Stimulated activated memory B cell treated with anti-CD40 and anti-IgM and Interleukin-4, amounts not matched to agents 10 μg/mL and 1 μg/mL and 100 μg/mL, for 72 hours (primary cell): Measurements from ENCODE around the gene KIR2DL4.
A peak's percentile ranks its signal among the peaks of the same experiment; 100 is the strongest.
"Not testable (repeated sequence)": the region's sequence is repeated elsewhere in the genome, so short reads cannot be mapped to it uniquely, and the experiment has no call there.

Experiments
- ATAC-seq: fragments of 150-1000 bp; cut with Tn5 transposase; 2 replicates; pipeline ENCODE4 v1.10.0; 2021
- H3K27ac Mint-ChIP-seq: one replicate; pipeline ENCODE4 v1.8.0; 2022; ENCODE audit warnings: mild to moderate bottlenecking, mixed read lengths
- H3K27me3 Mint-ChIP-seq: one replicate; pipeline ENCODE4 v1.8.0; 2022; ENCODE audit warnings: mixed read lengths
- H3K36me3 Mint-ChIP-seq: one replicate; pipeline ENCODE4 v1.8.0; 2022; ENCODE audit warnings: mixed read lengths
- H3K4me1 Mint-ChIP-seq: one replicate; pipeline ENCODE4 v1.8.0; 2022; ENCODE audit warnings: mixed read lengths
- H3K4me3 Mint-ChIP-seq: one replicate; pipeline ENCODE4 v1.8.0; 2022; ENCODE audit warnings: mild to moderate bottlenecking, moderate library complexity, mixed read lengths
- H3K9me3 Mint-ChIP-seq: one replicate; pipeline ENCODE4 v1.8.0; 2022; ENCODE audit warnings: mixed read lengths

The KIR2DL4 gene

DNA sequence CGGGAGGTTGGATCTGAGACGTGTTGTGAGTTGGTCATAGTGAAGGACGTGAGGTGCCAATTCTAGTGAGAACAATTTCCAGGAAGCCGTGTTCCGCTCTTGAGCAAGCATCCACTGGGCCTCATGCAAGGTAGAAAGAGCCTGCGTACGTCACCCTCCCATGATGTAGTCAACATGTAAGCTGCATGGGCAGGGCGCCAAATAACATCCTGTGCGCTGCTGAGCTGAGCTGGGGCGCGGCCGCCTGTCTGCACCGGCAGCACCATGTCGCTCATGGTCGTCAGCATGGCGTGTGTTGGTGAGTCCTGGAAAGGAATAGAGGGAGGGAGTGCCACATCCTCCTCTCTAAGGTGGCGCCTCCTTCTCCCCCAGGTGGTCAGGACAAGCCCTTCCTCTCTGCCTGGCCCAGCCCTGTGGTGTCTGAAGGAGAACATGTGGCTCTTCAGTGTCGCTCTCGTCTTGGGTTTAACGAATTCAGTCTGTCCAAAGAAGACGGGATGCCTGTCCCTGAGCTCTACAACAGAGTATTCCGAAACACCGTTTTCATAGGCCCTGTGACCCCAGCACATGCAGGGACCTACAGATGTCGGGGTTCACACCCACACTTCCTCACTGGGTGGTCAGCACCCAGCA lies 17.2 kb upstream of the KIR2DL4 start:
- not testable (repeated sequence) for H3K36me3 Mint-ChIP-seq, H3K4me1 Mint-ChIP-seq, H3K9me3 Mint-ChIP-seq, ATAC-seq, H3K27ac Mint-ChIP-seq, H3K4me3 Mint-ChIP-seq
- peaks cover 67% of the 10 kb centered on the region for H3K27me3 Mint-ChIP-seq

DNA sequence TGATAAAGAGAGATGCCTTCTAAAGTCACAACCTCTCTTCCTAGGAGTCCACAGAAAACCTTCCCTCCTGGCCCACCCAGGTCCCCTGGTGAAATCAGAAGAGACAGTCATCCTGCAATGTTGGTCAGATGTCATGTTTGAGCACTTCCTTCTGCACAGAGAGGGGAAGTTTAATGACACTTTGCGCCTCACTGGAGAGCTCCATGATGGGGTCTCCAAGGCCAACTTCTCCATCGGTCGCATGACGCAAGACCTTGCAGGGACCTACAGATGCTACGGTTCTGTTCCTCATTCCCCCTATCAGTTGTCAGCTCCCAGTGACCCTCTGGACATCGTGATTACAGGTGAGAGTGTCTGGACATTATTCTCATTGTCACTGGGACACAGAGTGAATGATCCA lies 15.3 kb upstream of the KIR2DL4 start:
- H3K4me1 Mint-ChIP-seq, H3K27ac Mint-ChIP-seq, H3K9me3 Mint-ChIP-seq, H3K36me3 Mint-ChIP-seq, ATAC-seq, H3K4me3 Mint-ChIP-seq: not testable (repeated sequence)
- peaks cover 49% of the 10 kb centered on the region for H3K27me3 Mint-ChIP-seq

DNA sequence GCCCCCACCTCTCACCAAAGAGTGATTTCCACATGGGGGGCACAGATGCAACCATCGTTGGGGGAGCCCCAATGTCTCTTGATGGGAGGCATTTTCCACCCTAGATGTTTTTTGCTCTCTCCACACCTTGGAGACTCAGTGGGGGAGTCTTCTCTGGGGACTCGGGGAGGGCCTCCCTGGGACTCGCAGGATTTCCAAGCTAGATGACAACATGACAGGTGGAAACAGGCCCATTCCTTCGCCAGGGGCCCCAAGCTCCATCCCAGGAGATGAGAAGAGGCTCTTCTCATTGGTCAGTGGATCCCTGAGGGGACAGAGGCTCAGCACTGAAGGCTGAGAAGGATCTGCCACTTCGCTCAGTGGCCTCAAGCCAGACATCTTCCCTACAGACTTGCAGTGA lies 12.7 kb upstream of the KIR2DL4 start:
- Mint-ChIP-seq H3K27ac (no peak overlapping the region), H3K36me3 (no peaks in the 10 kb centered on the region), H3K27me3 (peaks cover 40% of the 10 kb centered on the region), H3K9me3 (peaks cover 8% of the 10 kb centered on the region), H3K4me3 (no peak overlapping the region), H3K4me1 (peaks cover 11% of the 10 kb centered on the region)
- ATAC-seq: no peak

DNA sequence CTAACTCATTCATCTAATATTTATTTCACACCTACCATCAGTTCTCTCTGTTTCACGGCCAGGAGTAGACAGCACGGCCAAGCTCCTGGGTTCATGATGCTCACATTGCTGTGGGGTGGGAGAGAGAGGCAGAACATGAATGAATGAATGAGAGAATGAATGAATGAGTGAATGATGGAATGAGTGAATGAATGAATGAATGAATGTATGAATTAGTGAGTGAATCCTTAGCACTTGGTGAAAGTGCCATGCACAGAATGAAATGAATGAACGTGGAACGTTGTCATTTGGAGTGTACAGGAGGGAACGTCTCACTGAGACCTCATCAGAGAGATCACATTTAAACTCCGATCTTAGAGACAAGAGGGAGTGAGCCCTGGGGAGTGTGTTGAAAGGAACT lies 11.9 kb upstream of the KIR2DL4 start:
- H3K9me3 Mint-ChIP-seq: peaks cover 11% of the 10 kb centered on the region
- H3K36me3 Mint-ChIP-seq: no peaks in the 10 kb centered on the region
- ATAC-seq: no peak
- H3K27ac Mint-ChIP-seq: no peak overlapping the region
- no peak overlapping the region for H3K4me3 Mint-ChIP-seq
- peaks cover 11% of the 10 kb centered on the region for H3K4me1 Mint-ChIP-seq
- H3K27me3 Mint-ChIP-seq: peaks cover 40% of the 10 kb centered on the region

DNA sequence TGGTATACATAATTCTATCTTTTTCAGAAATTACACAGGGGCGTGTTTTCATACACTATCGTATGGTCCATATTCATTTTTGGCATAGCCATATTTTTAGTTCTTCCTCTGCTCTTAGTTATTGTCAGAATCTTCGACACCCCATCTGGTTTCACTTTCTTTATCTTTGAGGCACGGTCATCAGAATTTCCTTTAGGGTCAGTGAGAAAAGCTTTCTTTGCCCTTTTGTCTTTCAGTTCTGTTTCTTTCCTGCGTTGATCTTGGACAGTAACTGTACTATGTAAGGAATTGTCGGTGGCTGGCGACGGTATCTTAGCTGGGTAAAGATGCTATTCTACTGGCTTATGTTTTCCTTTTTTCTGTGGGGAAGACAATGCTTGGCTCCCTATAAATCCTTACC lies 10.6 kb upstream of the KIR2DL4 start:
- peak overlapping the region; percentile 61 for H3K4me3 Mint-ChIP-seq
- ATAC-seq: no peak
- H3K36me3 Mint-ChIP-seq: no peaks in the 10 kb centered on the region
- peak overlapping the region; percentile 62 for H3K27ac Mint-ChIP-seq
- peaks cover 11% of the 10 kb centered on the region for H3K9me3 Mint-ChIP-seq
- H3K27me3 Mint-ChIP-seq: peaks cover 44% of the 10 kb centered on the region
- H3K4me1 Mint-ChIP-seq: peaks cover 11% of the 10 kb centered on the region

DNA sequence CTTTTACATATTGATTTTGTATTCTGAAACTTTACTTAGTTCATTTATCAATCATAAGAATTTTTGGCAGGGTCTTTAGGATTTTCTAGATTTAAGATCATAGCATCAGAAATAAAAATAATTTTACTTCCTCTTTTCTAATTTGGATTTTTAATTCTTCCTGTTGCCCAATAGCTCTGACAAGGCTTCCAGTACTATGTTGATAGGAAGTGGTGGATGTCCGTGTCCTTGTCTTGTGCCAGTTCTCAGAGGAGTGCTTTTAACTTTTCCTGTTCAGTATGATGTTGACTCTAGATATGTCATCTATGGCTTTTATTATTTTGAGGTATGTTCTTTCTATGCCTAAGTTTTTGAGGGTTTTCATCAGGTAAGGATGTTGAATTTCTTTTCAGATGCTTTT lies 7.7 kb upstream of the KIR2DL4 start:
- Mint-ChIP-seq H3K4me3 (no peak overlapping the region), H3K36me3 (no peaks in the 10 kb centered on the region), H3K4me1 (peaks cover 11% of the 10 kb centered on the region), H3K27me3 (peaks cover 47% of the 10 kb centered on the region), H3K27ac (no peak overlapping the region), H3K9me3 (peaks cover 10% of the 10 kb centered on the region)
- no peak for ATAC-seq

DNA sequence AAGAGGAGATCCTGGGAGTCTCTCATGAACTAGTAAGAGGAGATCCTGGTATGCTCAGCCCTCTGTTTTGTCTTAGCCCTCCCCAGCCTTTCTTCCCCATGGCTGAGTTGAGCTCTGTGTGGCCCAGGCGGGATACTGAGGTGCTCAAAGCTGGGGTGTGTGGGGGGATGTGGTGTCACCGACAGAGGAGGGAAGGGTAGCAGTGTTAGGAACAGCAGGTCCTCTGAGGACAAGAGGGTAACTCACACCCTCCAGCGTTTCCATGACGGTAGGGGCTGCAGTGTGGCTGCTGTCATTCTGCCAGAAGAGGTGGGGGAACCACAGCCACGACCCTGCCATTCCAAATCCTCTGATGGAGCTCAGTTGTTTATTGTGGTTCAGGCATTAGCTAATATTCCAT lies 691 bp downstream of the KIR2DL4 start:
- H3K27me3 Mint-ChIP-seq: peaks cover 39% of the 10 kb centered on the region
- H3K4me1 Mint-ChIP-seq: no peaks in the 10 kb centered on the region
- no peak overlapping the region for H3K4me3 Mint-ChIP-seq
- ATAC-seq: peak; percentile 31
- H3K27ac Mint-ChIP-seq: no peak overlapping the region
- H3K36me3 Mint-ChIP-seq: no peaks in the 10 kb centered on the region
- H3K9me3 Mint-ChIP-seq: peaks cover 13% of the 10 kb centered on the region

DNA sequence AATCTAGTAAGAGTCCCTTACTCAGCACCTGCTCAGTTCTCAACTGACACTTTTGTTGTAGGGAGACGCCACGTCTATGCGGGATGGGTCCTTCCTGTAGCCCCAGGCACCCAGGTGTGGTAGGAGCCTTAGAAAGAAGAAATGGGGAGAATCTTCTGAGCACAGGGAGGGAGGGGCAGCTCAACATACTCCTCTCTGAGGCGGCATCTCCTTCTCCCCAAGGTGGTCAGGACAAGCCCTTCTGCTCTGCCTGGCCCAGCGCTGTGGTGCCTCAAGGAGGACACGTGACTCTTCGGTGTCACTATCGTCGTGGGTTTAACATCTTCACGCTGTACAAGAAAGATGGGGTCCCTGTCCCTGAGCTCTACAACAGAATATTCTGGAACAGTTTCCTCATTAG lies 1.2 kb downstream of the KIR2DL4 start:
- no peak overlapping the region for H3K4me3 Mint-ChIP-seq
- no peaks in the 10 kb centered on the region for H3K36me3 Mint-ChIP-seq
- peaks cover 12% of the 10 kb centered on the region for H3K9me3 Mint-ChIP-seq
- no peak for ATAC-seq
- peaks cover 39% of the 10 kb centered on the region for H3K27me3 Mint-ChIP-seq
- no peaks in the 10 kb centered on the region for H3K4me1 Mint-ChIP-seq
- no peak overlapping the region for H3K27ac Mint-ChIP-seq

DNA sequence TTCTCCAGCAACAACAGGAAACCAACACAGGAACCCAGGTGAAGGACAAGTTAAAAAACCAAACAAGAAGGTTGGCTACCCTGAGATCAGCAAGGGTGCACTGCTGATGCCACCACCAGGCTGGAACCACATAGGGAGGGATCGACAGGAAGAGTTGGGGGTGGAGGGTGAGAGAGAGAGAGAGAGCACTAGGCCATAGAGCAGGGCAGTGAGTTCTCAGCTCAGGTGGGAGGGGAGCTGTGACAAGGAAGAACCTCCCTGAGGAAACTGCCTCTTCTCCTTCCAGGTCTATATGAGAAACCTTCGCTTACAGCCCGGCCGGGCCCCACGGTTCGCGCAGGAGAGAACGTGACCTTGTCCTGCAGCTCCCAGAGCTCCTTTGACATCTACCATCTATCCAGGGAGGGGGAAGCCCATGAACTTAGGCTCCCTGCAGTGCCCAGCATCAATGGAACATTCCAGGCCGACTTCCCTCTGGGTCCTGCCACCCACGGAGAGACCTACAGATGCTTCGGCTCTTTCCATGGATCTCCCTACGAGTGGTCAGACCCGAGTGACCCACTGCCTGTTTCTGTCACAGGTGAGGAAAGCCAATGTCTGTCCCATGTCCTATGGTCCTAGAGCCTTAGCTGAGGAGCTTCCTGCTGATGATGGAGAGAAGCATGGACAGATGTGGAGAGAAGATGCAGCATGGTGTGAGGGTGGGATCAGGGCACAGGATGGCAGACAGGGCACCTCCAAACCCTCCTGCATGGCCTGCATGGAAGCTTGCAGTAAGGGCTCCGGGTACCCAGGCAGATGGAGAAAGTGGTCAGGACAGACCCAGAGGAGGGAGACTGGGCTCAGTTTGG lies 2.5 kb downstream of the KIR2DL4 start:
- Mint-ChIP-seq H3K27me3 (peaks cover 46% of the 10 kb centered on the region), H3K9me3 (peaks cover 16% of the 10 kb centered on the region), H3K4me1 (no peaks in the 10 kb centered on the region), H3K36me3 (no peaks in the 10 kb centered on the region), H3K27ac (no peak overlapping the region), H3K4me3 (no peak overlapping the region)
- ATAC-seq: no peak

DNA sequence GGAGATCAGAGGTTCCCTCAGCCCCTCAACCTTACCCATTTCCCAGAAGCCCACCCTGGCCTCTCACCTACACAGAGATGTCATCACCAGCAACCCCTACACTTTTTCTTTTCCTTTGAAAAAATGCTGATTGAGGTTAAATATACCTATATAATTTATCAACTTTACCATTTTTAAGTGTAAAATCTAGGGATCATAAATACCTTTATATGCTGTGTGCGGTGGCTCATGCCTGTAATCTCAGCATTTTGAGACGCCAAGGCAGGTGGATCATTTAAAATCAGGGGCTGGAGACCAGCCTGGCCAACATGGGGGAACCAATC lies 3.1 kb downstream of the KIR2DL4 start:
- Mint-ChIP-seq H3K4me1 (no peaks in the 10 kb centered on the region), H3K9me3 (peaks cover 12% of the 10 kb centered on the region), H3K36me3 (no peaks in the 10 kb centered on the region), H3K4me3 (no peak overlapping the region), H3K27me3 (peaks cover 48% of the 10 kb centered on the region), H3K27ac (no peak overlapping the region)
- ATAC-seq: no peak

DNA sequence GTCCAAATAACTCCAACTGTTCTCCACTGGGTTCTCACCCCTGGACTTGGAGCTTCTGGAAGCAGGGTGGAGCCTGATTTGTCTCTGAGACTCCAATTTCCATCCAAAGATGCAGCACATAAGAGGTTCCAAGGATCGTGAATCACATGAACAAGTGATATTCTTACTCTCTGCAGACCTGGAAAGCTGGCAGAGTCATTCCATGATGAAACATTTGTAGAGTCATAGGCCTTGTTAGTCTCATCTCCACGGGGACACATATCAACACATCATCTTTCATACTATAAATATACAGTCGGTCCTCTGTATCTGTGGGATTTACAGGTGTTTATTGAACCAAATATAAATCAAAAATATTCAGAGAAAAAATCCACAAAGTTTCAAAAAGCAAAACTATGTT lies 11.2 kb downstream of the KIR2DL4 start:
- H3K27me3 Mint-ChIP-seq: peaks cover 37% of the 10 kb centered on the region
- H3K27ac Mint-ChIP-seq, H3K36me3 Mint-ChIP-seq, H3K4me3 Mint-ChIP-seq, ATAC-seq, H3K4me1 Mint-ChIP-seq: not testable (repeated sequence)
- H3K9me3 Mint-ChIP-seq: peaks cover 12% of the 10 kb centered on the region

DNA sequence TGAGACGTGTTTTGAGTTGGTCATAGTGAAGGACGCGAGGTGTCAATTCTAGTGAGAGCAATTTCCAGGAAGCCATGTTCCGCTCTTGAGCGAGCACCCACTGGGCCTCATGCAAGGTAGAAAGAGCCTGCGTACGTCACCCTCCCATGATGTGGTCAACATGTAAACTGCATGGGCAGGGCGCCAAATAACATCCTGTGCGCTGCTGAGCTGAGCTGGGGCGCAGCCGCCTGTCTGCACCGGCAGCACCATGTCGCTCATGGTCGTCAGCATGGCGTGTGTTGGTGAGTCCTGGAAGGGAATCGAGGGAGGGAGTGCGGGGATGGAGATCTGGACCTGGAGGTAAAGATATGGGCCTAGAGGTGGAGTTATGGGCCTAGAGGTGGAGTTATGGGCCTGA lies 12.8 kb downstream of the KIR2DL4 start, which contains the start of gene KIR3DL1:
Gene KIR3DL1 (plus strand): TSS at position 218 of the 400 bp plus-strand sequence.
- not testable (repeated sequence) for H3K36me3 Mint-ChIP-seq, H3K4me3 Mint-ChIP-seq, H3K9me3 Mint-ChIP-seq, H3K4me1 Mint-ChIP-seq, H3K27ac Mint-ChIP-seq, ATAC-seq
- H3K27me3 Mint-ChIP-seq: peaks cover 39% of the 10 kb centered on the region

DNA sequence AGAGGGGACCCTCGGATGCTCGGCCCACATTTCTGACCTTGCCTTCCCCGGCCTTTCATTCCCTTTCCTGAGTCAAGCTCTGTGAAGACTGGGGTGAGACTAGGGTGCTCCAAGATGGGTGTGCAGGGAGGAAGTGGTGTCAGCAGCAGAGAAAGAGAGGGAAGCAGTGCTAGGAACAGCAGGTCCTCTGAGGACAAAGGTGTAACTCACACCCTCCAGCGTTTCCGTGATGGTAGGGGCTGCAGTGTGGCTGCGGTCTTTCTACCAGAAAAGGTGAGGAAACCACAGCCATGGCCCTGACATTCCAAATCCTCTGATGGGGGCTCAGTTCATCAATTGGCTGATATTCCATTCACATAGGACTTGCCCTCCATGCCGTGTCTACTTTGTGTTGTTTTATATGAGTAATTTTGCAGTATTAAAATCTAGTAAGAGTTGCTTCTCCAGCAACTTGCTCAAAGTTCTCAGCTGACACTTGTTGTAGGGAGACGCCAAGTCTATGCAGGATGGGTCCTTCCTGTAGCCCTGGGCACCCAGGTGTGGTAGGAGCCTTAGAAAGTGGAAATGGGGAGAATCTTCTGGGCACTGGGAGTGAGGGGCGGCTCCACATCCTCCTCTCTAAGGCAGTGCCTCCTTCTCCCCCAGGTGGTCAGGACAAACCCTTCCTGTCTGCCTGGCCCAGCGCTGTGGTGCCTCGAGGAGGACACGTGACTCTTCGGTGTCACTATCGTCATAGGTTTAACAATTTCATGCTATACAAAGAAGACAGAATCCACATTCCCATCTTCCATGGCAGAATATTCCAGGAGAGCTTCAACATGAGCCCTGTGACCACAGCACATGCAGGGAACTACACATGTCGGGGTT lies 14.5 kb downstream of the KIR2DL4 start:
- Mint-ChIP-seq H3K27ac (no peak overlapping the region), H3K9me3 (no peaks in the 10 kb centered on the region), H3K36me3 (no peaks in the 10 kb centered on the region), H3K27me3 (peaks cover 31% of the 10 kb centered on the region), H3K4me1 (no peaks in the 10 kb centered on the region), H3K4me3 (no peak overlapping the region)
- ATAC-seq: no peak

DNA sequence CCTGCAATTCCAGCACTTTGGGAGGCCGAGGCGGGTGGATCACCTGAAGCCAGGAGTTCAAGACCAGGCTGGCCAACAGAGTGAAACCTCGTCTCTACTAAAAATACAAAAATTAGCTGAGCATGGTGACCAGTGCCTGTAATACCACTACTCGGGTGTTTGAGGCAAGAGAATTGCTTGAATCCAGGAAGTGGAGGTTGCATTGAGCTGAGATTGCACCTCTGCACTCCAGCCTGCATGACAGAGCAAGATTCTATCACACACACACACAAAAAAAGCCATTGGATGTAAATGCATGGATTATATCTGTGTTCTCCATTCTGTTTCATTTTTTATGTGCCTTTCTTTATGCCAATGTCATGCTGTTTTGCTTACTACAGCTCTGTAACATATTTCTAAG lies 21.0 kb downstream of the KIR2DL4 start:
- ATAC-seq: not testable (repeated sequence)

DNA sequence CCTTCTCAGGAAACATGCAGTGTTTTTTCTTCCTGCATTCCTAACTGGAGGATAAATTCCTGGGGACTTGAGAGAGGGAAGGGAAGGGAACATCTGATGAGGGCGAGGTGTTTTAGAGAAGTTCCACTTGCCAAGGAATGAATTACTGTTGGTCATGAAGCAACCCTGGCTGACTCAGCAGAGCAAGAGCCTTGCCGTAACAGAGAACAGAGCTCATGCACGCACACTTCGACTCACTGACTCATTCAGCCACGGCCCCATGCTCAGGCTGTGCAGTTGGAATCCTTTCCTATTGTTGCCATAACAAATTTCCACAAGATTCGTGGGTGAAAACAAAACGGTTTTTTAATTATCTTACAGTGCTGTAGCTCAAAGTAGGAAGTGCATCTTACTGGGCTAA lies 21.9 kb downstream of the KIR2DL4 start:
- H3K4me1 Mint-ChIP-seq, H3K4me3 Mint-ChIP-seq, ATAC-seq, H3K36me3 Mint-ChIP-seq, H3K27ac Mint-ChIP-seq, H3K9me3 Mint-ChIP-seq: not testable (repeated sequence)
- peaks cover 15% of the 10 kb centered on the region for H3K27me3 Mint-ChIP-seq

More for the DNA sequence above, 21.0 kb downstream of the KIR2DL4 start:
- H3K36me3 Mint-ChIP-seq, H3K27ac Mint-ChIP-seq, H3K4me3 Mint-ChIP-seq, H3K4me1 Mint-ChIP-seq, H3K9me3 Mint-ChIP-seq: not testable (repeated sequence)
- H3K27me3 Mint-ChIP-seq: peaks cover 19% of the 10 kb centered on the region
